HG02588 (cell line): ENCODE results near the gene CHST15.

Experiments
- ATAC-seq: cut with Tn5 transposase; IDR thresholded peaks from one replicate; pipeline ENCODE4 v1.9.1; 2021; ENCODE audit warnings: mild to moderate bottlenecking, moderate library complexity; ENCODE audit not compliant: unreplicated experiment

Gene CHST15

GRCh38 chr10:124083740-124084397, 9.5 kb downstream of the CHST15 start:
- no peak for ATAC-seq

- ATAC-seq, result no peak
Measured at GRCh38 chr10:124083047-124083739, 10.2 kb downstream of the CHST15 start.

- ATAC-seq, result no peak
Measured at GRCh38 chr10:124082555-124082954, 10.8 kb downstream of the CHST15 start.

- ATAC-seq, result no peak
Measured at GRCh38 chr10:124081547-124082140, 11.8 kb downstream of the CHST15 start.

- no peak for ATAC-seq
Measured at GRCh38 chr10:124079864-124080263, 13.5 kb downstream of the CHST15 start.

GRCh38 chr10:124078714-124079113, 14.7 kb downstream of the CHST15 start:
- no peak for ATAC-seq

GRCh38 chr10:124078028-124078427, 15.4 kb downstream of the CHST15 start:
- ATAC-seq, result no peak

- ATAC-seq, result no peak
Measured at GRCh38 chr10:124077208-124077993, 16.0 kb downstream of the CHST15 start.

- ATAC-seq, result no peak
Measured at GRCh38 chr10:124076148-124076733, 17.2 kb downstream of the CHST15 start.

- ATAC-seq, result no peak
Measured at GRCh38 chr10:124075231-124075955, 18.0 kb downstream of the CHST15 start.

GRCh38 chr10:124074501-124075109, 18.8 kb downstream of the CHST15 start:
- no peak for ATAC-seq

GRCh38 chr10:124073978-124074377, 19.4 kb downstream of the CHST15 start:
- no peak for ATAC-seq

- no peak for ATAC-seq
Measured at GRCh38 chr10:124072541-124072940, 20.9 kb downstream of the CHST15 start.

- ATAC-seq, result no peak
Measured at GRCh38 chr10:124072106-124072505, 21.3 kb downstream of the CHST15 start.

GRCh38 chr10:124071141-124071540, 22.3 kb downstream of the CHST15 start:
- no peak for ATAC-seq

GRCh38 chr10:124070666-124071065, 22.7 kb downstream of the CHST15 start:
- ATAC-seq, result no peak

GRCh38 chr10:124069341-124070264, 23.8 kb downstream of the CHST15 start:
- ATAC-seq, result no peak

- ATAC-seq, result no peak
Measured at GRCh38 chr10:124068929-124069328, 24.5 kb downstream of the CHST15 start.

GRCh38 chr10:124067825-124068400, 25.5 kb downstream of the CHST15 start:
- no peak for ATAC-seq
